ENCODE results near the gene ATP2C2.

The ATP2C2 gene

GRCh38 chr16:84349862-84350684 lies 18.3 kb upstream of the ATP2C2 start:
- DNase-seq (ENCODE audit: low read depth, low spot score): no peak
- TF ChIP-seq CTCF (IDR thresholded peaks at IDR 0.05; ENCODE audit: low read depth, low read length): no peak
- in situ Hi-C loops (cut with HindIII; ENCODE audit: low sequenced_read_pairs): no loop called here
- no peak overlapping the region for H3K4me3 ChIP-seq (ENCODE audit: low read depth, low read length)

- DNase-seq (ENCODE audit: low read depth, low spot score): no peak
- H3K4me3 ChIP-seq (ENCODE audit: low read depth, low read length): no peak overlapping the region
- no peak for TF ChIP-seq CTCF (IDR thresholded peaks at IDR 0.05; ENCODE audit: low read depth, low read length)
- in situ Hi-C loops (cut with HindIII; ENCODE audit: low sequenced_read_pairs): no loop called here
Measured at GRCh38 chr16:84350685-84351400, 17.5 kb upstream of the ATP2C2 start.

- TF ChIP-seq CTCF (IDR thresholded peaks at IDR 0.05; ENCODE audit: low read depth, low read length): no peak
- DNase-seq (ENCODE audit: low read depth, low spot score): no peak
- no peak overlapping the region for H3K4me3 ChIP-seq (ENCODE audit: low read depth, low read length)
- in situ Hi-C loops (cut with HindIII; ENCODE audit: low sequenced_read_pairs): no loop called here
Measured at GRCh38 chr16:84351630-84352029, 16.7 kb upstream of the ATP2C2 start.

- H3K4me3 ChIP-seq (ENCODE audit: low read depth, low read length): no peak overlapping the region
- in situ Hi-C loops (cut with HindIII; ENCODE audit: low sequenced_read_pairs): no loop called here
- no peak for DNase-seq (ENCODE audit: low read depth, low spot score)
- no peak for TF ChIP-seq CTCF (IDR thresholded peaks at IDR 0.05; ENCODE audit: low read depth, low read length)
Measured at GRCh38 chr16:84354306-84354705, 14.0 kb upstream of the ATP2C2 start.

- TF ChIP-seq CTCF (IDR thresholded peaks at IDR 0.05; ENCODE audit: low read depth, low read length): no peak
- in situ Hi-C loops (cut with HindIII; ENCODE audit: low sequenced_read_pairs): no loop called here
- DNase-seq (ENCODE audit: low read depth, low spot score): no peak
- H3K4me3 ChIP-seq (ENCODE audit: low read depth, low read length): no peak overlapping the region
Measured at GRCh38 chr16:84355149-84355548, 13.2 kb upstream of the ATP2C2 start.

- in situ Hi-C loops (cut with HindIII; ENCODE audit: low sequenced_read_pairs): no loop called here
- no peak for TF ChIP-seq CTCF (IDR thresholded peaks at IDR 0.05; ENCODE audit: low read depth, low read length)
- no peak overlapping the region for H3K4me3 ChIP-seq (ENCODE audit: low read depth, low read length)
- DNase-seq (ENCODE audit: low read depth, low spot score): no peak
Measured at GRCh38 chr16:84356176-84356575, 12.2 kb upstream of the ATP2C2 start.

All from astrocyte of the spinal cord (primary cell).